H1 (cell line): ENCODE measurements around the gene TPRG1L. TPM values are rescaled to one million over a fixed set of nuclear protein-coding genes. Genes with fewer than 3 reads are reported as not detected.

ENCODE experiments used
- ASH2L ChIP-seq: fragments of 200-600, 300-600 bp; sonication (generic); IDR thresholded peaks from one replicate; pipeline ENCODE4 v1.7.1; 2017; ENCODE audit warnings: low read length
- CHD1 ChIP-seq: IDR thresholded peaks from 2 replicates; pipeline ENCODE4 v1.6.1; 2012; ENCODE audit warnings: low read depth, low read length, improper control_type of control experiment
- CHD2 ChIP-seq: IDR thresholded peaks from 2 replicates; pipeline ENCODE4 v1.6.1; 2012; ENCODE audit warnings: low read length, improper control_type of control experiment
- GABPA ChIP-seq: IDR thresholded peaks from 2 replicates; pipeline ENCODE4 v1.6.1; 2011; ENCODE audit warnings: mild to moderate bottlenecking, low read length, moderate library complexity, borderline replicate concordance; ENCODE audit not compliant: insufficient read depth
- JUND ChIP-seq: IDR thresholded peaks from 2 replicates; pipeline ENCODE4 v1.6.1; 2011; ENCODE audit warnings: mild to moderate bottlenecking, improper control_type of control experiment, low read length
- KDM5A ChIP-seq: fragments of 200-600 bp; IDR thresholded peaks from 2 replicates; pipeline ENCODE4 v1.7.1; 2012; ENCODE audit warnings: mild to moderate bottlenecking, low read length, inconsistent platforms, mixed read lengths
- PHF8 ChIP-seq: fragments of 200-600 bp; sonication (generic); conservative IDR thresholded peaks from 2 replicates; pipeline ENCODE4 v1.7.1; 2012; ENCODE audit warnings: low read depth, mild to moderate bottlenecking, inconsistent platforms, low read length, moderate library complexity
- SP2 ChIP-seq: IDR thresholded peaks from 2 replicates; pipeline ENCODE4 v1.6.1; 2012; ENCODE audit warnings: mild to moderate bottlenecking, low read length, inconsistent platforms
- TAF7 ChIP-seq: optimal IDR thresholded peaks from 2 replicates; pipeline ENCODE3; 2011; ENCODE audit warnings: low read depth, mild to moderate bottlenecking, inconsistent platforms, low read length, moderate library complexity, borderline replicate concordance
- TCF12 ChIP-seq: IDR thresholded peaks from 2 replicates; pipeline ENCODE4 v1.6.1; 2011; ENCODE audit warnings: low read depth, mild to moderate bottlenecking, low read length
- YY1 ChIP-seq: IDR thresholded peaks from 2 replicates; pipeline ENCODE4 v1.6.1; 2011; ENCODE audit warnings: low read depth, mild to moderate bottlenecking, low read length
- polyA plus RNA-seq, 7 experiments: library from polyadenylated mRNA; depleted of rRNA in 3 of 7; stranded (reverse) in 5 of 7; unstranded in 2 of 7; fragments of >200 nt in 5 of 7; fragments of 200-250 nt in 2 of 7; gene quantifications; 1 replicate in 5 of 7; 2 replicates in 1 of 7; 4 replicates in 1 of 7; pipeline versions ENCODE4 v1.2.1 to v1.2.3, GENCODE V29; 2011 to 2013; ENCODE audit warnings: missing spikeins in 2 of 7, mixed read lengths in 2 of 7
- total RNA-seq: library from RNA; stranded (reverse); fragmentation: NEBNext Ultra II Directional; extraction: Animal tissue kit (Norgen Biotek cat#: 25700); gene quantifications from 2 replicates; pipeline ENCODE4 v1.2.1, GENCODE V29; 2021
- TF ChIP-seq, protein P1 (sequence below): IDR thresholded peaks from 2 replicates; pipeline ENCODE4 v1.6.1; 2012; ENCODE audit warnings: inconsistent platforms

The TPRG1L gene
- total and polyA plus RNA-seq, 2 of the 8 experiments (the other 6 are each of a cell fraction or from before 2014, with no cell fraction given), result 21.7 to 22.3 TPM

GRCh38 chr1:3611170-3612019, 13.4 kb upstream of the TPRG1L start, which contains the start of gene MEGF6 (continued):
- TF ChIP-seq TAF7 (no peak), CHD1 (no peak), ASH2L (no peak), SP2 (no peak), JUND (no peak), KDM5A (no peak), YY1 (no peak), PHF8 (peak; percentile 36), TCF12 (no peak), CHD2 (no peak), GABPA (no peak; the same call in 1 of the 2 replicates)
- TF ChIP-seq, protein P1, sequence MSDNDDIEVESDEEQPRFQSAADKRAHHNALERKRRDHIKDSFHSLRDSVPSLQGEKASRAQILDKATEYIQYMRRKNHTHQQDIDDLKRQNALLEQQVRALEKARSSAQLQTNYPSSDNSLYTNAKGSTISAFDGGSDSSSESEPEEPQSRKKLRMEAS, result peak; percentile 61
